Liver (tissue), 9 donors: ENCODE measurements around the gene STAT5B. TPM values are rescaled to one million over a fixed set of nuclear protein-coding genes. Genes with fewer than 3 reads are reported as not detected.

Experiments
- DNase-seq: peaks from one replicate; pipeline ENCODE4 v3.0.0-alpha.2; 2017; ENCODE audit warnings: low spot score
- H3K27ac ChIP-seq, 2 donors: one replicate each; pipeline ENCODE4 v1.7.0; 2013; ENCODE audit warnings: inconsistent platforms in 2 of 2, low read length in 2 of 2, control low read depth in 1 of 2, low read depth in 1 of 2, mild to moderate bottlenecking in 1 of 2
- H3K27me3 ChIP-seq, 4 donors: one replicate each; pipeline versions ENCODE4 v1.6.1 to v1.7.0; 2013; ENCODE audit warnings: low read length in 3 of 4, inconsistent platforms in 1 of 4, mild to moderate bottlenecking in 1 of 4, moderate library complexity in 1 of 4; ENCODE audit not compliant: control insufficient read depth in 4 of 4, insufficient read depth in 4 of 4
- H3K36me3 ChIP-seq, 4 donors: one replicate each; pipeline versions ENCODE4 v1.6.1 to v1.7.0; 2013; ENCODE audit warnings: low read length in 3 of 4, mild to moderate bottlenecking in 3 of 4, low read depth in 1 of 4, moderate library complexity in 1 of 4; ENCODE audit not compliant: control insufficient read depth in 4 of 4, insufficient read depth in 3 of 4
- H3K4me1 ChIP-seq, 4 donors: one replicate each; pipeline versions ENCODE4 v1.6.1 to v1.7.0; 2013; ENCODE audit warnings: low read length in 3 of 4, mild to moderate bottlenecking in 3 of 4, moderate library complexity in 1 of 4; ENCODE audit not compliant: control insufficient read depth in 4 of 4, insufficient read depth in 4 of 4
- H3K4me3 ChIP-seq, 3 donors: one replicate each; pipeline versions ENCODE4 v1.6.1 to v1.7.0; 2013; ENCODE audit warnings: low read length in 3 of 3, control low read depth in 1 of 3, low read depth in 1 of 3, mild to moderate bottlenecking in 1 of 3
- H3K9ac ChIP-seq, 2 donors: one replicate each; pipeline ENCODE4 v1.7.0; 2013; ENCODE audit warnings: low read length in 2 of 2, mild to moderate bottlenecking in 2 of 2, moderate library complexity in 2 of 2, control low read depth in 1 of 2, low read depth in 1 of 2
- H3K9me3 ChIP-seq, 4 donors: one replicate each; pipeline versions ENCODE4 v1.6.1 to v1.7.0; 2013; ENCODE audit warnings: low read length in 3 of 4; ENCODE audit not compliant: control insufficient read depth in 4 of 4
- ATF3 ChIP-seq: IDR thresholded peaks from 2 replicates; pipeline ENCODE4 v1.6.1; 2016; ENCODE audit warnings: antibody characterized with exemption
- FOXA2 ChIP-seq: IDR thresholded peaks from 2 replicates; pipeline ENCODE4 v1.6.1; 2016; ENCODE audit warnings: antibody characterized with exemption
- GABPA ChIP-seq, 2 donors: IDR thresholded peaks in 1 of 2; conservative IDR thresholded peaks in 1 of 2; 2 replicates each; pipeline ENCODE4 v1.6.1; 2016; ENCODE audit warnings: antibody characterized with exemption in 2 of 2, mild to moderate bottlenecking in 1 of 2, moderate library complexity in 1 of 2
- HNF4A ChIP-seq, 2 donors: conservative IDR thresholded peaks; 2 replicates each; pipeline ENCODE4 v1.6.1; 2016; ENCODE audit warnings: antibody characterized with exemption in 2 of 2, mild to moderate bottlenecking in 2 of 2
- JUND ChIP-seq, 2 donors: IDR thresholded peaks; 2 replicates each; pipeline ENCODE4 v1.6.1; 2016; ENCODE audit warnings: antibody characterized with exemption in 2 of 2
- NR2F2 ChIP-seq: IDR thresholded peaks from 2 replicates; pipeline ENCODE4 v1.6.1; 2016; ENCODE audit warnings: antibody characterized with exemption
- RXRA ChIP-seq, 2 donors: IDR thresholded peaks; 2 replicates each; pipeline ENCODE4 v1.6.1; 2017 to 2018; ENCODE audit warnings: antibody characterized with exemption in 2 of 2, mild to moderate bottlenecking in 1 of 2
- SP1 ChIP-seq: IDR thresholded peaks from 2 replicates; pipeline ENCODE4 v1.6.1; 2018; ENCODE audit warnings: antibody characterized with exemption, mild to moderate bottlenecking
- TAF1 ChIP-seq: conservative IDR thresholded peaks from 2 replicates; pipeline ENCODE4 v1.6.1; 2016; ENCODE audit warnings: antibody characterized with exemption, mild to moderate bottlenecking
- YY1 ChIP-seq: IDR thresholded peaks from 2 replicates; pipeline ENCODE4 v1.6.1; 2016; ENCODE audit warnings: antibody characterized with exemption, mild to moderate bottlenecking
- ZBTB33 ChIP-seq: IDR thresholded peaks from 2 replicates; pipeline ENCODE4 v1.6.1; 2016; ENCODE audit warnings: antibody characterized with exemption
- WGBS: extraction: QIAGEN DNeasy Blood & Tissue Kit; methylation state at CpG from one replicate; pipeline ENCODE4 v1.1.7; 2013; 5-methylcytosine and 5-hydroxymethylcytosine counted together
- polyA plus RNA-seq, 2 donors: library from polyadenylated mRNA; stranded (reverse) in 1 of 2; unstranded in 1 of 2; fragments of 200-250 nt in 1 of 2; fragments of >200 nt in 1 of 2; fragmentation: Nextera tagmentation in 1 of 2; extraction: Ambion mirVana in 1 of 2; gene quantifications; one replicate each; pipeline versions ENCODE4 v1.2.1 to v1.2.3, GENCODE V29; 2013 to 2015
- total RNA-seq, 2 donors: library from RNA; depleted of rRNA; stranded (reverse); fragments of >200 nt; gene quantifications; one replicate each; pipeline ENCODE4 v1.2.3, GENCODE V29; 2014
- TF ChIP-seq, protein P1 (sequence below): IDR thresholded peaks from 2 replicates; pipeline ENCODE4 v1.6.1; 2016; ENCODE audit warnings: antibody characterized with exemption, mild to moderate bottlenecking
- TF ChIP-seq, protein P2 (sequence below): fragments of 150-350 bp; IDR thresholded peaks from 2 replicates; pipeline ENCODE4 v1.5.1; 2017; ENCODE audit warnings: improper control_type of control experiment, low read depth, low read length; ENCODE audit not compliant: missing input control
- donor health status: healthy.
- donor health status: healthy.
- donor health status: healthy.
- donor health status: healthy.
- donor health status: healthy.

The STAT5B gene
- total and polyA plus RNA-seq, 4 donors = 6.7 to 33.9 (median 21.6) TPM

DNA sequence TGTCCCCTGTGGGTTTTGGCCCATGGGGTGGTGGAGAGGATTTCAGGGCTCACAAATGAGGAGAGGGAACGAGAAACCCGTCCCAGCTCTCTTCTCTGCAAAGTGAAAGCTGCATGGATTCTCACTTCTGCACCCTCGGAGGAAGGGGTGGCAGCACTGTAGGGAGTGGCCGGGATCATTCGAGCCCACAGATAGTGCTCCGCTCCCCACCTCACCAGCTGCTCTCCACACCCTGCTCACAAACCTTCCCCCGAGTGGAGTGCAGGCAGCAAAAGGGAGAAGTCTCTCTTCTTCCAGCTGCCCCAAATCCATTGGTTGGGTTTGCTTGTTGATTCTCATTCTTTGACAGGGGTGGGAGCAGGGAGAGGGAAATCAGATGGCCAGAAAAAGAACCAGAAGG is 32.3 kb upstream of the STAT5B start:
- H3K4me1 ChIP-seq = peaks cover 3 to 27% (median 18%) of the 10 kb centered on the region in 4 donors
- H3K4me3 ChIP-seq = no peak overlapping the region
- H3K9me3 ChIP-seq = no peaks in the 10 kb centered on the region
- H3K36me3 ChIP-seq = peaks cover 4 to 17% (median 10%) of the 10 kb centered on the region in 4 donors
- no peak for TF ChIP-seq ZBTB33
- TF ChIP-seq, protein P1, sequence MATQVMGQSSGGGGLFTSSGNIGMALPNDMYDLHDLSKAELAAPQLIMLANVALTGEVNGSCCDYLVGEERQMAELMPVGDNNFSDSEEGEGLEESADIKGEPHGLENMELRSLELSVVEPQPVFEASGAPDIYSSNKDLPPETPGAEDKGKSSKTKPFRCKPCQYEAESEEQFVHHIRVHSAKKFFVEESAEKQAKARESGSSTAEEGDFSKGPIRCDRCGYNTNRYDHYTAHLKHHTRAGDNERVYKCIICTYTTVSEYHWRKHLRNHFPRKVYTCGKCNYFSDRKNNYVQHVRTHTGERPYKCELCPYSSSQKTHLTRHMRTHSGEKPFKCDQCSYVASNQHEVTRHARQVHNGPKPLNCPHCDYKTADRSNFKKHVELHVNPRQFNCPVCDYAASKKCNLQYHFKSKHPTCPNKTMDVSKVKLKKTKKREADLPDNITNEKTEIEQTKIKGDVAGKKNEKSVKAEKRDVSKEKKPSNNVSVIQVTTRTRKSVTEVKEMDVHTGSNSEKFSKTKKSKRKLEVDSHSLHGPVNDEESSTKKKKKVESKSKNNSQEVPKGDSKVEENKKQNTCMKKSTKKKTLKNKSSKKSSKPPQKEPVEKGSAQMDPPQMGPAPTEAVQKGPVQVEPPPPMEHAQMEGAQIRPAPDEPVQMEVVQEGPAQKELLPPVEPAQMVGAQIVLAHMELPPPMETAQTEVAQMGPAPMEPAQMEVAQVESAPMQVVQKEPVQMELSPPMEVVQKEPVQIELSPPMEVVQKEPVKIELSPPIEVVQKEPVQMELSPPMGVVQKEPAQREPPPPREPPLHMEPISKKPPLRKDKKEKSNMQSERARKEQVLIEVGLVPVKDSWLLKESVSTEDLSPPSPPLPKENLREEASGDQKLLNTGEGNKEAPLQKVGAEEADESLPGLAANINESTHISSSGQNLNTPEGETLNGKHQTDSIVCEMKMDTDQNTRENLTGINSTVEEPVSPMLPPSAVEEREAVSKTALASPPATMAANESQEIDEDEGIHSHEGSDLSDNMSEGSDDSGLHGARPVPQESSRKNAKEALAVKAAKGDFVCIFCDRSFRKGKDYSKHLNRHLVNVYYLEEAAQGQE = no peak
- no peak for TF ChIP-seq YY1
- no peak for TF ChIP-seq GABPA (IDR thresholded peaks at IDR 0.05 in 1 of 2, conservative IDR thresholded peaks at IDR 0.05 in 1 of 2)
- no peak for TF ChIP-seq JUND (IDR thresholded peaks at IDR 0.05)
- no peak for TF ChIP-seq ATF3
- no peak for TF ChIP-seq HNF4A (conservative IDR thresholded peaks at IDR 0.05)
- no peak for TF ChIP-seq SP1
- no peak for TF ChIP-seq FOXA2
- WGBS = 90% methylated on average over 7 of the region's 7 CpGs
- H3K27me3 ChIP-seq = no peaks in the 10 kb centered on the region
- no peak overlapping the region for H3K27ac ChIP-seq
- DNase-seq = no peak
- no peak overlapping the region for H3K9ac ChIP-seq

GRCh38 chr17:42307362-42307927 is 31.3 kb upstream of the STAT5B start:
- no peak for TF ChIP-seq SP1
- TF ChIP-seq NR2F2 = no peak
- TF ChIP-seq TAF1 = no peak
- no peak for TF ChIP-seq ATF3
- TF ChIP-seq, protein P2, sequence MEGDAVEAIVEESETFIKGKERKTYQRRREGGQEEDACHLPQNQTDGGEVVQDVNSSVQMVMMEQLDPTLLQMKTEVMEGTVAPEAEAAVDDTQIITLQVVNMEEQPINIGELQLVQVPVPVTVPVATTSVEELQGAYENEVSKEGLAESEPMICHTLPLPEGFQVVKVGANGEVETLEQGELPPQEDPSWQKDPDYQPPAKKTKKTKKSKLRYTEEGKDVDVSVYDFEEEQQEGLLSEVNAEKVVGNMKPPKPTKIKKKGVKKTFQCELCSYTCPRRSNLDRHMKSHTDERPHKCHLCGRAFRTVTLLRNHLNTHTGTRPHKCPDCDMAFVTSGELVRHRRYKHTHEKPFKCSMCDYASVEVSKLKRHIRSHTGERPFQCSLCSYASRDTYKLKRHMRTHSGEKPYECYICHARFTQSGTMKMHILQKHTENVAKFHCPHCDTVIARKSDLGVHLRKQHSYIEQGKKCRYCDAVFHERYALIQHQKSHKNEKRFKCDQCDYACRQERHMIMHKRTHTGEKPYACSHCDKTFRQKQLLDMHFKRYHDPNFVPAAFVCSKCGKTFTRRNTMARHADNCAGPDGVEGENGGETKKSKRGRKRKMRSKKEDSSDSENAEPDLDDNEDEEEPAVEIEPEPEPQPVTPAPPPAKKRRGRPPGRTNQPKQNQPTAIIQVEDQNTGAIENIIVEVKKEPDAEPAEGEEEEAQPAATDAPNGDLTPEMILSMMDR = no peak
- TF ChIP-seq, protein P1 = no peak
- TF ChIP-seq RXRA (IDR thresholded peaks at IDR 0.05) = no peak
- Histone ChIP-seq H3K4me1 (peaks cover 0 to 18% (median 13%) of the 10 kb centered on the region in 4 donors), H3K27ac (no peak overlapping the region), H3K36me3 (peaks cover 4 to 17% (median 10%) of the 10 kb centered on the region in 4 donors), H3K9me3 (no peaks in the 10 kb centered on the region), H3K27me3 (no peaks in the 10 kb centered on the region), H3K4me3 (no peak overlapping the region), H3K9ac (no peak overlapping the region)
- 98% methylated on average over 19 of the region's 19 CpGs for WGBS
- DNase-seq = no peak
